GM12874 (cell line): Measurements from ENCODE around the gene PPM1J.

Source experiments
- CTCF ChIP-seq: IDR thresholded peaks from 2 replicates; pipeline ENCODE4 v1.5.1; 2011; ENCODE audit warnings: low read depth, mild to moderate bottlenecking, control low read depth, low read length, moderate library complexity; ENCODE audit not compliant: insufficient read depth

Gene PPM1J

DNA sequence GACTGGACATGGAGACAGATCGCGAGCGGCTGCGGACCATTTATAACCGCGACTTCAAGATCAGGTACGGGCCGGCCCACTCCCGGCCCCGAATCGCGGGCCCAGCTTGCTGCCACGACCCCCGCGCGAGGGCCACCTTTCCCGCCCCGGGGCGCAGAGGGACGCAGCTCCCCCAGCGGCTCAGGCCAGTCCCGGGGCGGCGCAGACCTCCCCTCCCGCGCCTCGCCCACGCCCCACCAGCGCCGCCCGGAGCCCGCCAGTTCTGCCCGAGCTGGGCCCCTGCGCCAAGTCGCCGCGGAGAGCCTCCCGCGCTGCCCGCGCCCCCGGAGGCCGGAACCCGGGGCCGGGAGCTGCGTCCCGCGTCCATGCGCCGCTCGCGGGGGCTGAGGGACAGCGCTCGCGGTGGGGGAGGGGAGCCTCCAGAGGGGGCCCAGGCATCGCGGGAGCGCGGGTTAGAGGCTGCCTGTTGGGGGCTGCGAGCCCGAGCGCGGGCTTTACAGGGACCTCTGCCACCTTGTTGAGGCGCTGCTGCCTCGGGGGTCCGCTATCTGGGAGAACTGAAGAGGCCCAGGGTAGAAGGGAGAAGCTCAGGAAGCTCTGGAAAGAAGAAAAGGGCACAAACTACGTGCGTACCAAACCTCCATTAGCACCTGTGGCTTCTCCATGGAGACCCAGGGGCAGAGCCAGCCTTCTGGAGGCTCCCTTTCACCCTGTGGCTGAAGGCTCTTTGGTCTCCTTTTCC, 40.0 kb downstream of the PPM1J start:
- TF ChIP-seq CTCF: 0 out of 2 replicates have a peak, but pooled peaks have one; percentile 2

- no peak for TF ChIP-seq CTCF
Observed at GRCh38 chr1:112674440-112674985, 40.6 kb downstream of the PPM1J start, which contains the start of gene MOV10. MOV10 (plus strand) TSS chr1:112674659; CDS start chr1:112674913, 254 bp downstream.

DNA sequence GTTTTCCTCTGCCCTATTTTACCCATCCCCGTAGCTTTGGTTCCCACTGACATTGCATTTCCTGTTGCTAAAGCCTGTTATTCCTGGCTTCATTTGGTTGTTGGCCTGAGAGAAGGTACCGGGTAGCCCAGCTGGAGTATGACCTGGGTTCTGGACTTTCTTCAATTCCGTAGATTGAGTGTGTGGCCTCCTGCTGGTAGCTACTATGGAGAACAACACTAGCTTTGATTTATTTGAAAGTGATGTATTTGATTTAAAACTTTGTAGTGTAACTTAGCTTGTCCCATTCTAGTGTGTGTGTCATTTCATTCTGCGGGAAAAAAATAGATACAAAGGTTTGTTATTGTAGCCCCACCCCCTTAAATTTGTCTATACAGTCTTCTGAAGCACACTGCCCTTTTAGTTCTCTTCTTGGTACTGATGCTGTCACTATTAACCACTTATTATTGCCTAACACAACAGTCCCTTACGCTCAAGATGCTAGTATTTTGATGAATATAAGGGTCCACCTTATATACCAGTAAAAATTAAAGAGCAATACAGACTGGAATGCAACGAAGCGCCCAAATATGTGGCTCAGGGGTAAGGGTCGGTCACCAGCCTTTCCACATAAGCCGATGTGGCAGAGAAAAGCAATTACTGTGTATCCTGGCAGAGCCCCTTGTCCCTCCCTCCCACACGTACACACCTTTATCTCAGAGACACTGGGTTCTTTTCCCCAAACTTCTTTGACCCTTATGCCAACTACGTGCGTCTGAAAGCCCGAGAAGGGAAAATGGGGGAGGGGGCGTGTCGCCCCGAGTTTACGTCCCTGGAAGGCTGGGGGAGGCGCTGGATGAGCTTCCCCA, 41.3 kb downstream of the PPM1J start:
- peak; percentile 37; the same call in 1 of the 2 replicates for TF ChIP-seq CTCF

DNA sequence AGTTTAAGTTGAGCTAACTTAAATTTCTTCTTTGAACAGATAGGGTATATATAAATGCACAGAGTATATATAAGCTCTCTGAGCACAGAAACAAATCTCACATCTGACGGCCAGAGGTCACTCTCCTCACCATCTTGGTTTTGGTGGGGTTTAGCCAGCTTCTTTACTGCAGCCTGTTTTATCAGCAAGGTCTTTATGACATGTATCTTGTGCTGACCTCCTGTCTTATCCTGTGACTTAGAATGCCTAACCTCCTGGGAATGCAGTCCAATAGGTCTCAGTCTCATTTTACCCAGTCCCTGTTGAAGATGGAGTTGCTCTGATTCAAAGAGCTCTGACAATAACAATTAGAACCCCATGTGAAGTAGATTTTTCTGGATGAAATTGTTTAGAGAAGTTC, 42.3 kb downstream of the PPM1J start:
- no peak for TF ChIP-seq CTCF

DNA sequence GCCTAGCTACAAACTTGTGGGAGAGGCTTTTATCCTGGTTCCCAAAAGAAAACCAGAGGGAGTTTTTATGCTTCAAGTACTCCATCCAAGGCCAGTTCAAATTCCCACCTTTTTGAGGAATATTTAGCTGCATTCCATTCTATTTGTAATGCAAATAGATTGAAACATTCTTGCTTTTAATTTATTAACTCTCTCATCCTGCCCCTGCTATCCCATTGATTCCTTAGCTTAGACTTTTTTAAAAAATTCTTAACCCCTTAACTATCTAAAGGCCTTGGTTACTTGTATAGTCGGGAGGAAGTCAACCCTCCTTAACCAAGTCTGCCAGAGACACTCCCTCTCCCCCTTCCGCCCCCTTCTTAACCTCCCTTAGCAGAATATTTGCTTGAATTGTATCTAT, 43.1 kb downstream of the PPM1J start:
- no peak for TF ChIP-seq CTCF

- no peak for TF ChIP-seq CTCF
Observed at GRCh38 chr1:112666946-112667345, 48.2 kb downstream of the PPM1J start.

- TF ChIP-seq CTCF: no peak
Observed at GRCh38 chr1:112665857-112666256, 49.3 kb downstream of the PPM1J start.
